ENCODE data around the gene P2RX6.

P2RX6 gene

GRCh38 chr22:21012446-21013407, 2.2 kb upstream of the P2RX6 start:
- peak overlapping the region; percentile 91 for H3K27ac ChIP-seq
- no peak for TF ChIP-seq CTCF (IDR thresholded peaks at IDR 0.05)
- TF ChIP-seq ZFX (IDR thresholded peaks at IDR 0.05; ENCODE audit: borderline replicate concordance), result no peak

- no peak for TF ChIP-seq CTCF (IDR thresholded peaks at IDR 0.05)
- TF ChIP-seq ZFX (IDR thresholded peaks at IDR 0.05; ENCODE audit: borderline replicate concordance), result no peak
- peak overlapping the region; percentile 91 for H3K27ac ChIP-seq
These were observed 1.2 kb upstream of the P2RX6 start for GRCh38 chr22:21013657-21014201.

GRCh38 chr22:21014202-21014725, 701 bp upstream of the P2RX6 start:
- H3K27ac ChIP-seq, result peak overlapping the region; percentile 91

GRCh38 chr22:21015466-21016006, 571 bp downstream of the P2RX6 start:
- TF ChIP-seq CTCF (IDR thresholded peaks at IDR 0.05), result no peak
- no peak for TF ChIP-seq ZFX (IDR thresholded peaks at IDR 0.05; ENCODE audit: borderline replicate concordance)
- peak overlapping the region; percentile 91 for H3K27ac ChIP-seq

More at GRCh38 chr22:21014202-21014725, 701 bp upstream of the P2RX6 start:
- TF ChIP-seq ZFX (IDR thresholded peaks at IDR 0.05; ENCODE audit: borderline replicate concordance), result no peak
- no peak for TF ChIP-seq CTCF (IDR thresholded peaks at IDR 0.05)

GRCh38 chr22:21016644-21017420, 1.9 kb downstream of the P2RX6 start:
- TF ChIP-seq ZFX (IDR thresholded peaks at IDR 0.05; ENCODE audit: borderline replicate concordance) (no peak), CTCF (IDR thresholded peaks at IDR 0.05) (no peak)

GRCh38 chr22:21018314-21018713, 3.3 kb downstream of the P2RX6 start:
- TF ChIP-seq ZFX (IDR thresholded peaks at IDR 0.05; ENCODE audit: borderline replicate concordance), result no peak
- no peak for TF ChIP-seq CTCF (IDR thresholded peaks at IDR 0.05)
- no peak overlapping the region for H3K27ac ChIP-seq

More at GRCh38 chr22:21016644-21017420, 1.9 kb downstream of the P2RX6 start:
- H3K27ac ChIP-seq, result no peak overlapping the region
